HG03442 (cell line): Measurements from ENCODE around the gene CEACAM20.
"Not testable (repeated sequence)": the region's sequence is repeated elsewhere in the genome, so short reads cannot be mapped to it uniquely, and the experiment has no call there.

Experiments
- ATAC-seq: cut with Tn5 transposase; IDR thresholded peaks from one replicate; pipeline ENCODE4 v1.9.1; 2021; ENCODE audit warnings: mild to moderate bottlenecking, moderate library complexity; ENCODE audit not compliant: unreplicated experiment

The CEACAM20 gene

DNA sequence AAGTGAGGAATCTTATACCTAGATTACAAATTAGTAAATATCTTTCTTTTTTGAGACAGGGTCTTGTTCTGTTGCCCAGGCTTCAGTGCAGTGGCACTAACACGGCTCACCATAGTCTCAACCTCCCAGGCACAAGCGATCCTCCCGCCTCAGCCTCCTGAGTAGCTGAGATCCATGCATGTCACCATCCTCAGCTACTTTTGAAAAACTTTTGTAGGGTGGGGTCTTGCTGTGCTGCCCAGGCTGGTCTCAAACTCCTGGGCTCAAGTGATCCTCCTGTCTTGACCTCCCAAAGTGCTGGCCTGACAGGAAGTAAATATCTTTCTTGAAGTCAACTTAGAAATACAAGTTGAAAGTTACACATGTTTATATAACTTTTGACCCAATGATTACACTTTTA lies 20.0 kb upstream of the CEACAM20 start:
- no peak for ATAC-seq

DNA sequence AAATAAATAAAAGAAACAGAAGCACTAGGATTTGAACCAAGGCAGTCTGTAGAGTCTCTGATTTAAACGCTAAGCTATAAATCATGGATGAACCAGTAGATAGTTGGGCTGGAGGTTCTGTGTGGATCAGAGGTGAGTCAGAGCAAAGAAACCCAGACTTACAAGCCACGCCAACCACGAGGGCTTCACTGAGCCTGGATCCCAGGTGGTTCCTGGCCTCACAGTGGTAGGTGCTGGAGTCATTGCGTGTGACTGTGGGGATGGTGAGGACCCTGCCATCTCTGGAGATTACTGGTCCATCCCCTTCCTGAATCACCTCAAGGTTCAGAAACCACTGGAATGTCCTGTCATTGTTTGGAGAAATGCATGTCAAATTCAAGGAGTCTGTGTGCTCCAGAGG lies 19.3 kb upstream of the CEACAM20 start:
- no peak for ATAC-seq

DNA sequence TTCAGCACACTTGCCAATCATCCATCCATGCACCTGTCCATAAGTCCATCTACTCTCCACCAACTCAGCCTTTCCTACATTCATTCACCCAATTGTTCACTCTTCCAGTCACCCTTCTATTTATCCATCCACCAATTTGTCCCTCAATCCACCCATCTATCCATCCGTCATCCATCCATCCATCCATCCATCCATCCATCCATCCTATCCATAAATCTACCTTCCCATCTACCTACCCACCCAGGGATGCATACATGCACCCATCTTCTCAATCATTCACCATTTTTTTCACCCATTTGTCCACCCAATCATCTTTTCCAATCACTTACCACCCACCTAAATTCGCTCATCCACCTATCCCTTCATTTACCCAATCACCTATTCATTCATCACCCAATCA lies 14.6 kb upstream of the CEACAM20 start:
- ATAC-seq: no peak

DNA sequence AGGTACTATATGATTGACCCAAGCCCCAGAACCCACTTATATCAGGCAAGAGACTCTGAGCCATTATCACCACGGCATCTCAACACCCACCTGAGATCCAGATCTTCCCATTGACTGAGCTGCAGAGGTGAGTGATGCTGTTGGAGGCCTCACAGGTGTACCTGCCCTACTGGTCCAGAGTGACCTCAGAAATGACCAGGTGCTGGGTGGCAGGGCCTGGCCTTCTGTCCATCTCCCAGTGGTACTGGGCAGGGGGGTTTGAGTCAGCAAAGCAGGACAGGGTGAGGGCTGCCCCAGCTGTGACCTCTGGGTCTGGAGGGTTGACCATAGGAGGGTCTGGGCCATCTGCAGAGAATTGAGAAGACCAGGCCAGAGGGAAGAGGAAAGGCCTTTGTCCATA lies 13.2 kb upstream of the CEACAM20 start:
- no peak for ATAC-seq

DNA sequence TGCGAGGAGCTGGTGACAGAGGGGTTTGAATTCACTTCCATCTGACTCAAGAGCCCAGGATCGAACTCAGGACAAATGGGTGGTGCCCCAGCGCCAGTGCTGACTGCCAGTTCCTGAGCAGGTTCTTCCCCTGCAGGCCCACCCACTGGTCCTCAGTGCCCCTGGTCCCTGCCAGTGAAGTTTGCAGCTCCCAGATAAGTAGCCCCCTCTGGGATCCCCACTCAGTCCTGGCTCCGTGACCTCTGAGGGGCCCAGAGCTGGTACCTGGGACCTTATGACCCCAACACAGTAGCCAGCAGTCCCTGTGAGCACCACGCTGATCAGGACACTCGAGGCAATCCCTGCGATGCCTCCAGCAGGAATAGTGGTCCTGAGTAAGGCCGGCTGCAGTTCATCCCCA lies 11.3 kb upstream of the CEACAM20 start:
- ATAC-seq: no peak

DNA sequence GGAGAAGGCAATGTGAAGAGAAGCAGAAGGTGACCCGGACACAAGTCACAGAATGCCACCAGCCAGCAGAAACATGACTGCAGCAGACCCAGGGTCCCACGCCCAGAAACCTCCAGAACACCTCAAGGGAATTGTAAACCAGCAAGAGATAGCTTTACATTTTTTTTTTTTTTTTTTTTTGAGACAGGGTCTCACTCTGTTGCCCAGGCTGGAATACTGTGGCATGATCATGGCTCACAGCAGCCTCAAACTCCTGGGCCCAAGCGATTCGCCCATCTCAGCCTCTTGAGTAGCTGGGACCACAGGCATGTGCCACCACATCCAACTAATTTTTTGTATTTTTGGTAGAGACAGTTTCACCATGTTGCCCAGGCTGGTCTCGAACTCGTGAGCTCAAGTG lies 10.5 kb upstream of the CEACAM20 start:
- ATAC-seq: no peak

DNA sequence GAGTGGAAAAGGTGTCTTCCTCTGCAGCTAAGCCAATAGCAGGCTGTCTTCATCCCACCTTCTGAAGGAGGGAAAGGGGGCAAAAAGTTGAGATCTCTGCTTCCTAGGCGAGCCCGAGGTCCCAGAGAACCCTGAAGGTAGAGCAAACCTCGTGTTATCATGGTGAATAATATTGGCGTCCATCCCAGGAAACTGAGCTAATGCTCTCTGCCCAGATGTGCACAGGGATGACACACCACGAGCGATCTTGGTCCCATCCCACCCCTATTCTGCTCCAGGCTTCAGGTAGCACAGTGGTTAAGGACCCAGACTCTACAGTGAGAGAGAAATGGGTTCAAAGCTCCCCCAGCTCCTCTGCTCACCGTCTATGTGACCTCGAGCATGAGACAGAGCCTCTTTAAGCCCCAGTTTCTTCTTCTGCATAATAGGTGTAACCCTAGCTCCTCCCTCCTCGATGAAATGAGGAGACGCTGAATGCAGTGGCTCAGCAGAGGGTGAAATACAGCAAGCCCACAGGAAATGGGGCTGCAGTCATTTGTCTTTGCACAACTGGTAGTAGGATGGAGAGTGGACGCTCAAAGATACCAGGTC lies 9.9 kb upstream of the CEACAM20 start:
- ATAC-seq: no peak

DNA sequence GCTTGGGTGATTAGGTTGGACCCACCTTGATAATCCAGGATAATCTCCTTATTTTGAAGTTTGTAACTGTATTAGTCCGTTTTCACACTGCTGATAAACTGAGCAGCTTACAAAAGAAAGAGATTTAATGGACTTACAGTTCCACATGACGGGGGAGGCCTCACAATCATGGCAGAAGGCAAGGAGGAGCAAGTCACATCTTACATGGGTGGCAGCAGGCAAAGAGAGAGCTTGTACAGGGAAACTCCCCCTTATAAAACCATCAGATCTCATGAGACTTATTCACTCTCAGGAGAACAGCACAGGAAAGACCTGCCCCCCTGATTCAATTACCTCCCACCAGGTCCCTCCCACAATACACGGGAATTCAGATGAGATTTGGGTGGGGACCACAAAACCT lies 5.9 kb upstream of the CEACAM20 start:
- ATAC-seq: not testable (repeated sequence)

DNA sequence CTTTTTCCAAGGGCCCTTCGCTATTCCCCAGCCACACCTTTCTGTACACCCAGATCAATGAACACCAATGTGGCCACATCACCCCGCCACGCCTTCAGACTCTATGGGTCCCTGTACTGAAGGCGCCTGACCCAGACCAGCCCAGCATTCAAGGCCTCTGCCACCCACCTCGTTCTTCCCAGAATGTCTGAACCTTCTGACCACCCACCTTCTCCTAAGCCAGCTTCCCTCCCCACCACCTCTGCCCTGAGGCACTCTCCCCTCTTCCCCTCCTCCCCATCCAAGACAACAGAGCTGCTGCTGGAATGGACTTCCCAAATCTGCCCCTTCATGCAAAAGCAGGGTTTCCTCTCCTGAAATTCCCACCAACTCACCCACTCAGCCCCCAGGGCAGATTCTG lies 3.3 kb upstream of the CEACAM20 start:
- no peak for ATAC-seq

DNA sequence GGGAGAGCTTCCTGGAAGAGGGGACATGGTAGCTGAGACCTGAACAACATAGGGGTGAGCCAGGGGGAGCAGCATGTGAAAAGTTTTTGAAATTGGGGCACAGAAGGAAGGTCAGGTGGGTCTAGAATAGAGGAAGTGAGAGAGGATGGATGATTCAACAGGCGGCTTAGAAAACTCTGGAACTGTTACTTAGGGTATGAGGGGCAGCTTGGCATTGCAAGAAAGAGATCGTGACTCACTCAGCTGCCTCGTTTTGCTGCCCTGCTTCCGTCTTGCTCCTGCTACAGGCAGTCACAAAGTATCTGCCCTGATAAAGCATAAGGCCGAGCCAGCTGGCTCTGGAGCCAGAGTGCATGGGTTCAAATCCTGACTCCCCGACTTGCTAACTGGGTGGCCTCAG lies 1.3 kb upstream of the CEACAM20 start:
- no peak for ATAC-seq

DNA sequence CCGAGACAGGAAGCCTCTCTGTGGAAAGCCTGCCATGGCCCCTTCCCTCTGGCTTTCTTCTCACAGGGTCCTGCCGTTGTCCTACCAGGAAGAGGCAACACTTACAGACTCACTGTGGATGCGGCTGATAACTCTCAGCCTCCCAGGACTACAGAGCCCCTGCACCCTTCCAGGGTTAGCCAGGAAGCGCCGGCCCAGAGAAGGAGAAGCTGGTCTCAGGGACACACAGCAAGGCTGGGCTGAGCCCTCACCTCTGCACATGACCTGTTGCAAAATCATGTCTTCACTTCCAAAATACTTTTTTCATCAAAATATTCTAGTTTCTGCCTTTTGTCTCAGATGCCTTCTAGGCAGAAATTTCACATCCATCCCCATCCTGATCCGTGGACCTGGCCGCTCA lies 1.9 kb downstream of the CEACAM20 start:
- no peak for ATAC-seq

DNA sequence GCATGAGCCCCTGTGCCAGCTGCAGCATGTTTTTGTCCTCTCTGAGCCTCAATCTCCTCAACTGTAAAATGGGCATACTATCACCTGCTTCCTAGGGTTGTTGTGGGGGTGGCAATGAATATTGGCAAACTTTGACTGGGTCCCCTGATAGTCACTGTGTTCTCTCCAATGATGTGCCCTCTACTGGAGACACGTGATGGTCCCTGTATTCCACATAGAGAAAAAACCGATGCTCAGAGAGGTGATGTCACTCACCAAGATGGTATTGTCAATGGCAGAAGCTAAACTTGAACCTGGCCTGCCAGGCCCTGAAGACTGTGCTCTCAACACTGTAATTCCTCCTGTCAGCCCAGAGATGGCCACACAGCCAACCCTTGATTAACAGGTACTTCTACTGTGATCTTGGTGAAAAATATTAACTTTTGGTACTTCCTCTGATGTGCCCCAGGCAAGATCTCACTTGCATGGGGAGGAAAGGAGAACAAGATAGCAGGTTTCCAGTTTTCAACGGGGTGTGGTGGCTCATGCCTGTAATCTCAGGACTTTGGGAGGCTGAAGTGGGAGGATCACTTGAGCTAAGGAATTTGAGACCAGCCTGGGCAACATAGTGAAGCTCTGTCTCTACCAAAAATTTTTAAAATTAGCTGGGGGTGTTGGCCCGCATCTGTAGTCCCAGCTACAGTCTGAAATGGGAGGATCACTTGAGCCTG lies 3.6 kb downstream of the CEACAM20 start:
- no peak for ATAC-seq

DNA sequence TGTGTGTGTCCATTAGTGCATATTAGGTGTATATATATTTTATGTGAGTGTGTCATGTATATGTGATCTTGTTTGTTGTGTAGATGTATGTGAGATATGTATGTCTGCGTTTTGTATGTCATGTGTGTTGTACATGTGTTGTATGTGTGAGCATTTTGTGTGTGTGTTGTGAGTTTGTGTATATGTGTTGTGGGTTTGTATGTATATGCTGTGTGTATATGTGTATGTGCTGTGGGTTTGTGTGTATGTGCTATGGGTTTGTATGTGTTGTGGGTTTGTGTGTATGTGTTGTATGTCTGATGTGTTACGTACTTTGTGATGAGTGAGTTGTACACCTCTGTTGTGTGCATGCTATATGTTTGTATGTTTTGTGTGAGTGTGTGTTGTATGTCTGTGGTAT lies 8.1 kb downstream of the CEACAM20 start:
- ATAC-seq: no peak

DNA sequence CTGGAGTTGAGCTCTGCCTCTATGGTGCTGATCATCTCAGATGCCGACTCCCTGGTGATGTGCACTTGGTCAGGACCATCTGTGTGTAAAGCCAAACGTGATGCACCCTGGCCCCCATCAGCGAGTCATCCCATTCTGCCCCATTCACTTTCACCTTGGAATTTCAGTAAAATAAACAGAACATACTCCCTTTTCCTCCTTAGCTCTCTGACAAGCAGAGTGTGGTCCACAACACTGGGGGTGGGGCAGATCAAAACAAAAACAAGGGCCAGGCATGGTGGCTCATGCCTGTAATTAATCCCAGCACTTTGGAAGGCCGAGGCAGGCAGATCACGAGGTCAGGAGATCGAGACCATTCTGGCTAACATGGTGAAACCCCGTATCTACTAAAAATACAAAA lies 12.3 kb downstream of the CEACAM20 start:
- ATAC-seq: no peak

DNA sequence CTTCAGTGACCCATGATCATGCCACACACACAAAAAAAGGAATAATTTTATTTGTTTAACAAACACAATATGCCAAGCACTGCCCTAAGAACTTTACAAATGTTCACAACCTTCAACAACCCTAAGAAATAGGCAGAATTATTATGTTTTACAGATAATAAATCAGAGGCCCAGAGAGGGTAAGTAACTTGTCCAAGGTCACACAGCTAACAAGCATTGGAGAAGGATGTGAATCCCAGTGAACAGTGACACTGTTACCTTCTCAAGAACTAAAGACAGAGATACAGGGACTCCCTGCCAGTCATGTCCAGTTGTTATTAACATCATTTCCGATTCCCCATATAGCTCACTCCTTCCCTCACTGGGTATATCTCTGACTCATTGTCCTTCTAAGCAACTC lies 13.6 kb downstream of the CEACAM20 start:
- ATAC-seq: no peak

DNA sequence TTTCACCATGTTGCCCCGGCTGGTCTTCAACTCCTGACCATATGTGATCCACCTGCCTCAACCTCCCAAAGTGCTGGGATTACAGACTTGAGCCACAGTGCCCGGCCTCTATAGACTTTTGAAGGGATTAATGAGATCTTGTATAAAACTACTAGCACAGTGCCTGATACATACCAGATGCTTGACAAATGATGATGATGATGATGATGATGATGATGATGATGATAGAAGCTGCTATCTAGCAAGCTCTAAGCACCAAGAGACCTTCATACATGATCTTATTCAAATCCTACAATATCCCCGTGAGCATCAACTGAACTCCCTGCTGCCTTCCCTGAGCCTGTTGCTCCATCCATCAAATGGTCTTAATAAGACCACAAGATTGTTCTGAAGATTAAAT lies 14.4 kb downstream of the CEACAM20 start:
- ATAC-seq: no peak

DNA sequence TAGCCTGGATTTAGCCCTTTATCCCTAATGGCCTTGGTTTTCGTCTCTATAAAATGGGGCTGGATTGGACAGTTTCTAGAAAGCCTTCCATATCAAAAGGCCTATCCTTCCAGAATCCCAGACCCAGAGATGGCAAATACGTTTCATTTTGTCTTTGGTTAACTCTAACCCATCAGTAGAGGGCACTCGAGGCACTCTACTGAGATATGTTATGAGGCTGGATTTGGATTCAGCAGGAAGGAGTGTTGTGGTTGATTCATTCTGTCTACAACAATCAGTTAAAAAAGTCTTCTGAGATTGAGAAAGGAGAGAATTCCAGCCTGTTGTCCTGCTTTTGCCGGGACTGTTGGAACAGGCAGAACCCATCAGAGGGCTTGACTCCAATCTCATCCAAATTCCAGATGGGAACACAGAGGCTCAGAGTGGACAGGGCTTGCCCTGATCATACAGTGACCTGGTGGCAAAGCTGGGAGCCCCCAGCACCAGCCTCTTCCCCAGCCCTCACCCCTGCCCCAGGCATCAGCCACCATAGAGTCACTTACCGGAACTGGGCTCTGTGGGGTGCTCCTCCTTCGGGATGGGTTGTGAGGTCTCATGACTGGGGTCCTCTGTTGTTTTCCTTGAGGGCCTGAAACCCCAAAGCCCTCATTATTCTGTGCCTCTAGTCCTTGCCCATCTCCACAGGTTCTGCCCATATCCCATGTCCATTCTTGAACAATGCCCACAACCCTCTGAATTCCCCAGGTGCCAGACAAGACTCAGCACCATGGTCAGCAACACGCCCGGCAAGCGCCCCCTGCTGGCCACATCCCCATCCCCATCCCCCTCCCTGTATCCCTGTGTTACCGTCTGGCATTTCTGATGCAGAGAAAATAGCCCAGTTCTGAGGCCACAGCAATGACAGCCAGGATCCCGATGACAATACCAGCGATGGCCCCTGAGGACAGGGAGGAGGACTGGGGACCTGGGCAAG lies 16.9 kb downstream of the CEACAM20 start:
- ATAC-seq: no peak

DNA sequence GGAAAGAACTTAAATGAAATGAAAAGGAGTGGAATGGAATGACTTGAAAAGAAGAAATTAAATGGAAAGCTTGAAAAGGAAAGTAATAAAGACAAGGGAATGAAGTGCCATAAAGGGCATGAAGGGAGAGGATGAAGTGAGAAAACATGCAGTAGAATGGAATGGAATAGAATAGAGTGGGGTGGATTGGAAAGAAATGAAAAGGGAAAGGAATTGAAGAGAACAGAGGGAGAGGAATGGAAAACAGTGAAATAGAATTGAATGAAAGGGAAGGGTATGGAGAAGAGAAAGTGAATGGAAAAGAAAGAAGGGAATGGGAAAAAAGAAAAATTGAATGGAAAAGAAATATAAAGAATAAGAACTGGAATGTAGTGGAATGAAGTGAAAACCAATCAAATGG lies 20.0 kb downstream of the CEACAM20 start:
- no peak for ATAC-seq

DNA sequence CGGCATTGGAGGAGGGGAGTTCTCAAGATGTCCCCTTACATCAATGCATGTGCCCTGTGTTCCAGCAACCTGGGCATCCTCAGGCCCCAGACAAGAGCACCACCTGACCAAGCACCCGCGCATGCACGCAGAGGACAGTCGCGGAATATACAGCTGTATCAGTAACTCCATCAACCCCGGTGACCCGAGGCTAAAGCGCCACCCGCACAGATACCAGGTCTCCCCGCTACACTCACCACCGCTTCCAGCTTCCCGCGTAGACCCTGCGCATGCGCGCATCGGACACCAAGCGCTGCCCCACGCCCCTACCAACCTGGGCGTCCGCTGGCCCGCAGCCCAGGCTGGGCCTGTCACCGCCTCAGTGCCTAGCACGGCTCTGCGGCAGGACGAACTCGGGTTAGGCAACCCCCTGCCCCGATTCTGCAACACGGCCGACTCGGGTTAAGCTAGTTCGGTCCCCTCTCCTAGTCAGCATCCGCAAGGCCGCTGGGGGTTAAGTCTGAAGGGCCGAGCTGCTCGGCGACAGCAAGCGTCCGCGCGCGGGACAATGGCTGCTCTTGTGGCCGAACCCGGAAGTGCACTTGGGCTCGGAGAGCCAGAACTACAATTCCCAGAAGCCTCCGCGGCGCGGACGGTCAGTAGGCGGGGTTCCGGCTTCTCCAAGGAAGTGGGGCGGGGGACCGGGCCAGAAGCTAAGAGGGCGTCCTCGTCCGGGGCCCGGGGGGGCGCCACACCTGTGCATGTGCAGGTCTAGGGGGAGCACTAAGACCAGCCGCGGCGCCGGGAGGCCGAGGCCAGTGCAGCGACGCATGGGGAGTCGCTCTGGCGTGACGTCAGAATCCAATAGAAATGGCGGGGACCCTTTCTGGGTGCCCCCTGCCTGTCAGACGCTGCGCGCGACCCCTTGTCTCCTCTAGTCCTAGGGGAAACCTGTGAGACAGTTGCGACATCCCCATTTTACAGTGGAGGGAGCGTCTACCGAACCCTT lies 29.2 kb downstream of the CEACAM20 start, which contains the start of gene ZNF180:
ZNF180 (minus strand) TSS at position 561 of the 988 bp plus-strand sequence. CDS start 3,188 bp downstream, outside the sequence.
- ATAC-seq: peak; percentile 83

DNA sequence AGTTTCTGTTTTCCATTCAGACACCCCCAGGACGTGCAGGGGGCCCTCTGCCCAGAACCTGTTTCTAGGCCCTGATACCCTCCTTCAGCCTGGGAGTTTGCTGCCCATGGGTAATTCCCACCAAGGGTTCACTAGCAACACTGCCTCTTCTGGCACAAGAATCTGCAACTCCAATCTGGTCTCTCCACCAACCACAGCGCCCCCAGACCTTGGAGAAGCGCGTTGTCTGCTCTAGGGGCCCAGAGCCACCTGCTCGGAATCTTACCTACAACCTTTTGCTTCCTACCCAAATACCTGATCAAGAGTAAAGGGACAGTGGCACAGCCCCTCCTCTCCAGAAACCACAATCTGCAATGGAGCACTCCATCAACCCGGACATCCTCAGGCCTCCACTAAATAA lies 29.9 kb downstream of the CEACAM20 start:
- ATAC-seq: no peak
